ENCODE results near the gene ALOX15B. TPM values are rescaled to one million over a fixed set of nuclear protein-coding genes. Genes with fewer than 3 reads are reported as not detected.

The ALOX15B gene
- polyA plus RNA-seq, 1 of the 3 experiments (the other 2 are of a cell fraction): not detected

- Histone ChIP-seq H3K4me2 (peak overlapping the region; percentile 77), H3K4me1 (ENCODE audit: control insufficient read depth in 1 of 2, insufficient read depth in 2 of 2, low read depth in 1 of 2, low read length in 1 of 2) (peaks cover 0 to 15% of the 10 kb centered on the region in 2 experiments; a peak in 1 of 4 replicates), H3K27me3 (ENCODE audit: insufficient read depth) (no peaks in the 10 kb centered on the region), H3K36me3 (replicated peaks in 1 of 2; ENCODE audit: control insufficient read depth in 1 of 2, insufficient read depth in 2 of 2, low read length in 1 of 2) (no peaks in the 10 kb centered on the region), H3K9ac (no peak overlapping the region), H3K27ac (ENCODE audit: low read depth in 2 of 2, low read length in 1 of 2) (no peak overlapping the region), H3K9me3 (no peaks in the 10 kb centered on the region), H3F3A (replicated peaks; ENCODE audit: insufficient read depth) (no peaks in the 10 kb centered on the region), H3K4me3 (ENCODE audit: low read depth in 2 of 2, low read length in 1 of 2) (peak overlapping the region; percentile 45 to 53), H2AFZ (ENCODE audit: low read depth) (peak overlapping the region; percentile 95; the same call in 1 of the 2 replicates), H4K20me1 (ENCODE audit: insufficient read depth) (no peaks in the 10 kb centered on the region), H3K79me2 (ENCODE audit: insufficient read depth) (no peaks in the 10 kb centered on the region), H3K9me2 (no peaks in the 10 kb centered on the region)
- ChIA-PET POLR2A (no interaction called here), CTCF (interaction anchor here (0.6 to 14.8 kb wide), 37 partner anchors 8 to 273 kb away, joined by 3 to 228 read pairs (median 4); partner anchors contain the start of genes ALOX15B, CHD3, GUCY2D and RNF227)
- WGBS (ENCODE audit: low lambda C conversion rate): 20% methylated on average over 8 of the region's 12 CpGs
- DNase-seq: peak; percentile 82
- TF ChIP-seq FOXJ3 (CRISPR knock-in tag; IDR thresholded peaks at IDR 0.05) (no peak), CTCF (IDR thresholded peaks at IDR 0.05) (peak; percentile 72), RAD21 (IDR thresholded peaks at IDR 0.05; ENCODE audit: low read length) (peak; percentile 76), CHD2 (IDR thresholded peaks at IDR 0.05; ENCODE audit: low read length, partially characterized antibody) (no peak), RCOR1 (IDR thresholded peaks at IDR 0.05; ENCODE audit: low read length) (no peak), GATA2 (CRISPR knock-in tag; IDR thresholded peaks at IDR 0.05) (0 out of 2 replicates have a peak, but pooled peaks have one; percentile 30), IRF3 (IDR thresholded peaks at IDR 0.05; ENCODE audit: low read depth, low read length) (no peak), FOXM1 (IDR thresholded peaks at IDR 0.05; ENCODE audit: low read depth) (no peak), SMC3 (IDR thresholded peaks at IDR 0.05; ENCODE audit: low read depth, low read length) (peak; percentile 65)
Observed at GRCh38 chr17:8016632-8017424, 22.0 kb upstream of the ALOX15B start.

GRCh38 chr17:8018436-8018835, 20.4 kb upstream of the ALOX15B start:
- H3K9ac ChIP-seq: no peak overlapping the region
- POLR2A ChIA-PET: no interaction called here

More at GRCh38 chr17:8018436-8018835, 20.4 kb upstream of the ALOX15B start:
- no peak overlapping the region for H3K4me2 ChIP-seq
- DNase-seq: no peak
- WGBS (ENCODE audit: low lambda C conversion rate): 90% methylated on average over 3 of the region's 3 CpGs
- no peaks in the 10 kb centered on the region for H3K79me2 ChIP-seq (ENCODE audit: insufficient read depth)
- TF ChIP-seq IRF3 (IDR thresholded peaks at IDR 0.05; ENCODE audit: low read depth, low read length): no peak
- no peaks in the 10 kb centered on the region for H3K9me2 ChIP-seq
- H3K27ac ChIP-seq (ENCODE audit: low read depth in 2 of 2, low read length in 1 of 2): no peak overlapping the region
- H2AFZ ChIP-seq (ENCODE audit: low read depth): no peak overlapping the region
- CTCF ChIA-PET: interaction anchor here (0.8 to 14.8 kb wide), 11 partner anchors 10 to 275 kb away, joined by 3 to 228 read pairs (median 23); partner anchors contain the start of gene ALOX15B
- no peaks in the 10 kb centered on the region for H3K36me3 ChIP-seq (replicated peaks in 1 of 2; ENCODE audit: control insufficient read depth in 1 of 2, insufficient read depth in 2 of 2, low read length in 1 of 2)
- no peak overlapping the region for H3K4me3 ChIP-seq (ENCODE audit: low read depth in 2 of 2, low read length in 1 of 2)
- H3K4me1 ChIP-seq (ENCODE audit: control insufficient read depth in 1 of 2, insufficient read depth in 2 of 2, low read depth in 1 of 2, low read length in 1 of 2): peaks cover 0 to 15% of the 10 kb centered on the region in 2 experiments; a peak in 1 of 4 replicates
- no peaks in the 10 kb centered on the region for H3K27me3 ChIP-seq (ENCODE audit: insufficient read depth)
- no peaks in the 10 kb centered on the region for H3F3A ChIP-seq (replicated peaks; ENCODE audit: insufficient read depth)
- H3K9me3 ChIP-seq: no peaks in the 10 kb centered on the region
- H4K20me1 ChIP-seq (ENCODE audit: insufficient read depth): no peaks in the 10 kb centered on the region
